SK-N-SH (cell line): ENCODE measurements around the gene IL18RAP. TPM values are rescaled to one million over a fixed set of nuclear protein-coding genes. Genes with fewer than 3 reads are reported as not detected.

ENCODE experiments used
- CTCF ChIA-PET: fragments of 300-600, 350-600 bp; formaldehyde crosslinking; extraction: SDS; loops from one replicate; lab custom pipeline; 2021; lab: Yijun Ruan, JAX
- POLR2A ChIA-PET: fragments of 350-600 bp; sonication (Branson Sonifier 250); formaldehyde crosslinking; extraction: SDS; loops from one replicate; lab custom pipeline; 2020; ENCODE audit warnings: antibody characterized with exemption, inconsistent platforms; lab: Yijun Ruan, JAX
- DNase-seq: peaks from one replicate; pipeline ENCODE4 v3.0.0; 2012
- H2AFZ ChIP-seq: fragments of 200-600 bp; sonication (generic); 2 replicates; pipeline ENCODE4 v1.8.1; 2016; ENCODE audit warnings: antibody characterized with exemption, mild to moderate bottlenecking, low read depth
- H3F3A ChIP-seq: fragments of 200-600 bp; sonication (generic); replicated peaks from 2 replicates; pipeline ENCODE3; 2016; ENCODE audit warnings: antibody characterized with exemption, mild to moderate bottlenecking; ENCODE audit not compliant: insufficient read depth
- H3K27ac ChIP-seq, 2 experiments: fragments of 200-500 bp in 1 of 2; fragments of 200-600 bp in 1 of 2; sonication (Bioruptor generic) in 1 of 2; sonication (generic), shearing (Covaris generic) in 1 of 2; 2 replicates each; pipeline versions ENCODE4 v1.5.1 to v1.6.1; 2014 to 2016; ENCODE audit warnings: low read depth in 2 of 2, inconsistent platforms in 1 of 2, low read length in 1 of 2, mild to moderate bottlenecking in 1 of 2, mixed read lengths in 1 of 2
- H3K27me3 ChIP-seq: fragments of 200-600 bp; sonication (generic), shearing (Covaris generic); 2 replicates; pipeline ENCODE4 v1.6.1; 2016; ENCODE audit warnings: mixed run types; ENCODE audit not compliant: insufficient read depth
- H3K36me3 ChIP-seq, 2 experiments: fragments of 200-500 bp in 1 of 2; fragments of 200-600 bp in 1 of 2; sonication (Bioruptor generic) in 1 of 2; sonication (generic) in 1 of 2; replicated peaks in 1 of 2; 2 replicates each; pipeline versions ENCODE3 to v1.5.1; 2014 to 2016; ENCODE audit warnings: low read length in 1 of 2, mild to moderate bottlenecking in 1 of 2; ENCODE audit not compliant: insufficient read depth in 2 of 2, control insufficient read depth in 1 of 2
- H3K4me1 ChIP-seq, 2 experiments: fragments of 200-500 bp in 1 of 2; fragments of 200-600 bp in 1 of 2; sonication (Bioruptor generic) in 1 of 2; sonication (generic), shearing (Covaris generic) in 1 of 2; 2 replicates each; pipeline versions ENCODE4 v1.5.1 to v1.6.1; 2014 to 2016; ENCODE audit warnings: low read depth in 1 of 2, low read length in 1 of 2, mixed run types in 1 of 2; ENCODE audit not compliant: insufficient read depth in 2 of 2, control insufficient read depth in 1 of 2
- H3K4me2 ChIP-seq: fragments of 200-600 bp; sonication (generic), shearing (Covaris generic); 2 replicates; pipeline ENCODE4 v1.6.1; 2017; ENCODE audit warnings: mixed run types
- H3K4me3 ChIP-seq, 2 experiments: fragments of 200-500 bp in 1 of 2; fragments of 200-600 bp in 1 of 2; sonication (Bioruptor generic) in 1 of 2; sonication (generic), shearing (Covaris generic) in 1 of 2; 2 replicates each; pipeline versions ENCODE4 v1.5.1 to v1.8.1; 2014 to 2016; ENCODE audit warnings: low read depth in 2 of 2, inconsistent platforms in 1 of 2, low read length in 1 of 2, mild to moderate bottlenecking in 1 of 2, mixed read lengths in 1 of 2, moderate library complexity in 1 of 2
- H3K79me2 ChIP-seq: fragments of 200-600 bp; sonication (generic); 2 replicates; pipeline ENCODE4 v1.8.1; 2017; ENCODE audit warnings: mild to moderate bottlenecking; ENCODE audit not compliant: insufficient read depth
- H3K9ac ChIP-seq: fragments of 200-600 bp; sonication (generic); 2 replicates; pipeline ENCODE4 v1.6.1; 2017; ENCODE audit warnings: mixed run types
- H3K9me2 ChIP-seq: fragments of 200-600 bp; sonication (generic); 2 replicates; pipeline ENCODE4 v1.6.1; 2017; ENCODE audit warnings: mixed run types
- H3K9me3 ChIP-seq: fragments of 200-600 bp; sonication (generic); 2 replicates; pipeline ENCODE4 v1.6.1; 2017; ENCODE audit warnings: mixed run types, mild to moderate bottlenecking, moderate library complexity
- H4K20me1 ChIP-seq: fragments of 200-600 bp; sonication (generic); 2 replicates; pipeline ENCODE4 v1.6.1; 2017; ENCODE audit warnings: mild to moderate bottlenecking, mixed run types; ENCODE audit not compliant: insufficient read depth
- CHD2 ChIP-seq: fragments of 150-350 bp; IDR thresholded peaks from 2 replicates; pipeline ENCODE4 v1.6.1; 2018; ENCODE audit warnings: low read length; ENCODE audit not compliant: partially characterized antibody
- ELF1 ChIP-seq: IDR thresholded peaks from 2 replicates; pipeline ENCODE4 v1.4.0; 2012
- FOXJ3 ChIP-seq: sonication (generic); formaldehyde crosslinking; IDR thresholded peaks from 2 replicates; pipeline ENCODE4 v1.5.1; 2020; ENCODE audit warnings: mild to moderate bottlenecking, missing genetic modification reagents
- GABPA ChIP-seq: IDR thresholded peaks from 2 replicates; pipeline ENCODE4 v1.4.0; 2012; ENCODE audit warnings: low read depth, mild to moderate bottlenecking
- MAX ChIP-seq: IDR thresholded peaks from 2 replicates; pipeline ENCODE4 v1.4.0; 2012; ENCODE audit warnings: low read depth
- MEF2A ChIP-seq: IDR thresholded peaks from 2 replicates; pipeline ENCODE4 v1.4.0; 2012; ENCODE audit warnings: low read depth, borderline replicate concordance
- RAD21 ChIP-seq: IDR thresholded peaks from 2 replicates; pipeline ENCODE4 v1.6.1; 2012; ENCODE audit warnings: mild to moderate bottlenecking, low read length
- RCOR1 ChIP-seq: fragments of 150-350 bp; IDR thresholded peaks from 2 replicates; pipeline ENCODE4 v1.6.1; 2017; ENCODE audit warnings: antibody characterized with exemption, low read length
- REST ChIP-seq: IDR thresholded peaks from 2 replicates; pipeline ENCODE4 v1.6.1; 2012; ENCODE audit warnings: mild to moderate bottlenecking, low read depth, low read length, moderate library complexity
- SMC3 ChIP-seq: IDR thresholded peaks from 2 replicates; pipeline ENCODE4 v1.6.1; 2012; ENCODE audit warnings: low read depth, low read length, improper control_type of control experiment
- TEAD4 ChIP-seq: IDR thresholded peaks from 2 replicates; pipeline ENCODE4 v1.4.0; 2012; ENCODE audit warnings: mild to moderate bottlenecking, borderline replicate concordance; ENCODE audit not compliant: insufficient read depth
- USF2 ChIP-seq: fragments of 150-350 bp; IDR thresholded peaks from 2 replicates; pipeline ENCODE4 v1.6.1; 2017; ENCODE audit warnings: antibody characterized with exemption, low read length, low read depth, borderline replicate concordance
- YY1 ChIP-seq: IDR thresholded peaks from 2 replicates; pipeline ENCODE4 v1.4.0; 2012; ENCODE audit warnings: low read depth, mild to moderate bottlenecking
- WGBS: methylation state at CpG from one replicate; pipeline ENCODE4 v1.1.6; 2017; ENCODE audit warnings: low lambda C conversion rate; 5-methylcytosine and 5-hydroxymethylcytosine counted together
- polyA plus RNA-seq, 3 experiments: library from polyadenylated mRNA; depleted of rRNA; stranded (reverse); fragments of >200 nt; gene quantifications; 2 replicates each; pipeline ENCODE4 v1.2.3, GENCODE V29; 2012
- TF ChIP-seq, protein P1 (sequence below): IDR thresholded peaks from 2 replicates; pipeline ENCODE4; 2012

Gene IL18RAP
- polyA plus RNA-seq, 1 of the 3 experiments (the other 2 are of a cell fraction), result not detected

DNA sequence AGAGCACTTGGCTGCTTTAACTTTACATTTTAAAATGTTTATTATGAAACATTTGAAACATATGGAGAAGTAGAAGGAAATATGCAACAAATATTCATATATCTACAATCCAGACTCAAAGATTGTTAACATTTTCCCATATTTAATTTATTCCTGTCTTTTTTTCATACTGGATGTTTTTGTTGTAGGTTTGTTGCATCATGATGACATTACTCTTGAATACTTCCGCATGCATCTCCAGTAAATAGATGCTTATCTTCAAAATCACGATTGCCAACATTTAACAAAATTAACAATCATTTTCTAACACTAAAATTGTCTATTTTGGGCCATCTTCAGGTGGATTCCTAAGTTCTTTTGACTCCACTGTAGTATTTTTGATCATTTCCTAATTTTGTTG is 21.1 kb upstream of the IL18RAP start (continued):
- TF ChIP-seq RCOR1, result no peak
- TF ChIP-seq, protein P1, sequence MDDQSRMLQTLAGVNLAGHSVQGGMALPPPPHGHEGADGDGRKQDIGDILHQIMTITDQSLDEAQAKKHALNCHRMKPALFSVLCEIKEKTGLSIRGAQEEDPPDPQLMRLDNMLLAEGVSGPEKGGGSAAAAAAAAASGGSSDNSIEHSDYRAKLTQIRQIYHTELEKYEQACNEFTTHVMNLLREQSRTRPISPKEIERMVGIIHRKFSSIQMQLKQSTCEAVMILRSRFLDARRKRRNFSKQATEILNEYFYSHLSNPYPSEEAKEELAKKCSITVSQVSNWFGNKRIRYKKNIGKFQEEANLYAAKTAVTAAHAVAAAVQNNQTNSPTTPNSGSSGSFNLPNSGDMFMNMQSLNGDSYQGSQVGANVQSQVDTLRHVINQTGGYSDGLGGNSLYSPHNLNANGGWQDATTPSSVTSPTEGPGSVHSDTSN, result no peak

DNA sequence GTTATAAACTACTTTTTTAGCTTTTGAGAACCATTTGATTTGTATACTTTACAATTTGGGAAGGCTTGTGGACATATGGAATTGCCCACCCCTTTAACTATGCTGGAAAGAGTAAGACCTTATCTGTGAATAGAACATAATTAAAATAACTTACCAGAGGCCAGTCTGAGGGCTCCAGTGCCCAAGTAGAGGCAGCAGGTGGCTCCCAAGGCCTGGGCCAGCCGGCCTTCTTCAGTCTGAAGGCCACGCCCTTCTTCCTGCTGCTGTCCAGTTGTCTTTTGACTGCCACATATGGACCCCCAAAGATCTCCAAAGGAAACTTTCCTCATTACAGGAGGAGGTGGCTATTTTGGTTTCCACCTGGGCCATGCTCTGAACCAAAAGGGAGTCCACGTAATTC is 12.0 kb upstream of the IL18RAP start:
- H3K27me3 ChIP-seq, result no peaks in the 10 kb centered on the region; the same call in 1 of the 2 replicates
- H3K4me3 ChIP-seq, result no peak overlapping the region
- H3K27ac ChIP-seq, result no peak overlapping the region
- H2AFZ ChIP-seq, result no peak overlapping the region
- no peak overlapping the region for H3K4me2 ChIP-seq
- no peaks in the 10 kb centered on the region for H4K20me1 ChIP-seq
- no peaks in the 10 kb centered on the region for H3K79me2 ChIP-seq
- TF ChIP-seq CHD2 (no peak), USF2 (no peak), SMC3 (no peak), MAX (no peak), MEF2A (no peak), REST (no peak), RAD21 (no peak), ELF1 (no peak), FOXJ3 (CRISPR knock-in tag) (no peak), GABPA (no peak), YY1 (no peak), TEAD4 (no peak)
- TF ChIP-seq, all 33 proteins: peak for 0
- Histone ChIP-seq H3K9ac (no peak overlapping the region), H3F3A (no peaks in the 10 kb centered on the region), H3K36me3 (no peaks in the 10 kb centered on the region), H3K4me1 (no peaks in the 10 kb centered on the region), H3K9me3 (no peaks in the 10 kb centered on the region), H3K9me2 (no peaks in the 10 kb centered on the region)
- no peak for DNase-seq
- CTCF ChIA-PET, result interaction anchor here (1.2 kb wide), 1 partner anchor 15 kb away, joined by 3 read pairs; no protein-coding TSS in a partner anchor
- POLR2A ChIA-PET, result no interaction called here
- WGBS, result 8% methylated on average over 3 of the region's 3 CpGs
